ENCODE measurements around the gene DCDC1.

The DCDC1 gene

GRCh38 chr11:30832831-30833230, 536.7 kb downstream of the DCDC1 start:
- H3K27ac ChIP-seq: no peak overlapping the region
- H4K20me1 ChIP-seq (ENCODE audit: insufficient read depth): no peaks in the 10 kb centered on the region
- no peaks in the 10 kb centered on the region for H3K79me2 ChIP-seq (ENCODE audit: insufficient read depth, low read depth)
- TF ChIP-seq, protein P1, sequence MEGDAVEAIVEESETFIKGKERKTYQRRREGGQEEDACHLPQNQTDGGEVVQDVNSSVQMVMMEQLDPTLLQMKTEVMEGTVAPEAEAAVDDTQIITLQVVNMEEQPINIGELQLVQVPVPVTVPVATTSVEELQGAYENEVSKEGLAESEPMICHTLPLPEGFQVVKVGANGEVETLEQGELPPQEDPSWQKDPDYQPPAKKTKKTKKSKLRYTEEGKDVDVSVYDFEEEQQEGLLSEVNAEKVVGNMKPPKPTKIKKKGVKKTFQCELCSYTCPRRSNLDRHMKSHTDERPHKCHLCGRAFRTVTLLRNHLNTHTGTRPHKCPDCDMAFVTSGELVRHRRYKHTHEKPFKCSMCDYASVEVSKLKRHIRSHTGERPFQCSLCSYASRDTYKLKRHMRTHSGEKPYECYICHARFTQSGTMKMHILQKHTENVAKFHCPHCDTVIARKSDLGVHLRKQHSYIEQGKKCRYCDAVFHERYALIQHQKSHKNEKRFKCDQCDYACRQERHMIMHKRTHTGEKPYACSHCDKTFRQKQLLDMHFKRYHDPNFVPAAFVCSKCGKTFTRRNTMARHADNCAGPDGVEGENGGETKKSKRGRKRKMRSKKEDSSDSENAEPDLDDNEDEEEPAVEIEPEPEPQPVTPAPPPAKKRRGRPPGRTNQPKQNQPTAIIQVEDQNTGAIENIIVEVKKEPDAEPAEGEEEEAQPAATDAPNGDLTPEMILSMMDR (conservative IDR thresholded peaks at IDR 0.05; ENCODE audit: low read depth, low read length): no peak
- no peak overlapping the region for H2AFZ ChIP-seq (ENCODE audit: low read depth)
- H3K9ac ChIP-seq: no peak overlapping the region
- H3K4me3 ChIP-seq (IDR thresholded peaks at IDR 0.05; ENCODE audit: insufficient read depth, low read depth, low read length): no peak overlapping the region
- H3K36me3 ChIP-seq (ENCODE audit: insufficient read depth): no peaks in the 10 kb centered on the region
- no peaks in the 10 kb centered on the region for H3K27me3 ChIP-seq (ENCODE audit: insufficient read depth, low read depth)
- H3K4me1 ChIP-seq (ENCODE audit: low read depth, poor library complexity, severe bottlenecking): no peaks in the 10 kb centered on the region
- H3K4me2 ChIP-seq: no peak overlapping the region

DNA sequence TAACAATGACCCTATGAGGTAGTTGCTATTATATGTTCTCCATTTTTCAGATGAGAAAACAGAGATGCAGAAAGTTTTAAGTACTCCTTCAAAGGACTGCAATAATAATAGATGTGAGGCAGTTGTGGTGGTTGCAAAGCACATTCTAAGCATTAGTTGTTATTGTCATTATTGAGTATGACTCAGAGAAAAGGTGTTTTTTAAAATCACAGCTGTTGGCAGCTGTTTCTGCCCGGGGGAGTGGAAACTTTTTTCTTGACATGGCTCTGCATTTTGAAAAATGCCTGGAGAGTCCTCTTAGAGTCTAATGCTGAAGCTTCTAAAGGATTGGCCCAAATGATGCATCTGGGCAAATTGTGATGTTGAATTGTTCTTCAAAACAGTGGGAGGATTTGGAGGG, 538.9 kb downstream of the DCDC1 start:
- H2AFZ ChIP-seq (ENCODE audit: low read depth): no peak overlapping the region
- TF ChIP-seq, protein P1 (conservative IDR thresholded peaks at IDR 0.05; ENCODE audit: low read depth, low read length): no peak
- H3K27ac ChIP-seq: no peak overlapping the region

GRCh38 chr11:30826911-30827310, 542.6 kb downstream of the DCDC1 start:
- Histone ChIP-seq H3K9ac (no peak overlapping the region), H4K20me1 (ENCODE audit: insufficient read depth) (no peaks in the 10 kb centered on the region), H3K79me2 (ENCODE audit: insufficient read depth, low read depth) (no peaks in the 10 kb centered on the region), H3K4me3 (IDR thresholded peaks at IDR 0.05; ENCODE audit: insufficient read depth, low read depth, low read length) (no peak overlapping the region), H3K4me2 (no peak overlapping the region), H3K36me3 (ENCODE audit: insufficient read depth) (no peaks in the 10 kb centered on the region), H3K27ac (no peak overlapping the region), H3K4me1 (ENCODE audit: low read depth, poor library complexity, severe bottlenecking) (no peaks in the 10 kb centered on the region), H3K27me3 (ENCODE audit: insufficient read depth, low read depth) (no peaks in the 10 kb centered on the region), H2AFZ (ENCODE audit: low read depth) (no peak overlapping the region)
- TF ChIP-seq, protein P1 (conservative IDR thresholded peaks at IDR 0.05; ENCODE audit: low read depth, low read length): no peak

More for the DNA sequence above, 538.9 kb downstream of the DCDC1 start:
- Histone ChIP-seq H3K79me2 (ENCODE audit: insufficient read depth, low read depth) (no peaks in the 10 kb centered on the region), H4K20me1 (ENCODE audit: insufficient read depth) (no peaks in the 10 kb centered on the region), H3K27me3 (ENCODE audit: insufficient read depth, low read depth) (no peaks in the 10 kb centered on the region), H3K9ac (no peak overlapping the region), H3K36me3 (ENCODE audit: insufficient read depth) (no peaks in the 10 kb centered on the region), H3K4me1 (ENCODE audit: low read depth, poor library complexity, severe bottlenecking) (no peaks in the 10 kb centered on the region), H3K4me3 (IDR thresholded peaks at IDR 0.05; ENCODE audit: insufficient read depth, low read depth, low read length) (no peak overlapping the region), H3K4me2 (no peak overlapping the region)

GRCh38 chr11:30825723-30826122, 543.8 kb downstream of the DCDC1 start:
- H3K36me3 ChIP-seq (ENCODE audit: insufficient read depth): no peaks in the 10 kb centered on the region
- TF ChIP-seq, protein P1 (conservative IDR thresholded peaks at IDR 0.05; ENCODE audit: low read depth, low read length): no peak
- no peaks in the 10 kb centered on the region for H3K79me2 ChIP-seq (ENCODE audit: insufficient read depth, low read depth)

More at GRCh38 chr11:30825723-30826122, 543.8 kb downstream of the DCDC1 start:
- Histone ChIP-seq H3K4me1 (ENCODE audit: low read depth, poor library complexity, severe bottlenecking) (no peaks in the 10 kb centered on the region), H3K4me2 (no peak overlapping the region), H3K4me3 (IDR thresholded peaks at IDR 0.05; ENCODE audit: insufficient read depth, low read depth, low read length) (no peak overlapping the region), H2AFZ (ENCODE audit: low read depth) (no peak overlapping the region), H3K27ac (no peak overlapping the region), H3K27me3 (ENCODE audit: insufficient read depth, low read depth) (no peaks in the 10 kb centered on the region), H4K20me1 (ENCODE audit: insufficient read depth) (no peaks in the 10 kb centered on the region), H3K9ac (no peak overlapping the region)

Measured in KMS-11 (cell line).